GM18951 (cell line): ENCODE data around the gene PTPRB.

Source experiments
- POLR2A ChIP-seq: IDR thresholded peaks from 4 replicates; pipeline ENCODE4 v1.6.1; 2011; ENCODE audit warnings: mild to moderate bottlenecking; ENCODE audit not compliant: insufficient read length, insufficient read depth; ENCODE audit errors: extremely low read depth
- in situ Hi-C: fragments of 300-500 bp; cut with MboI; formaldehyde crosslinking; loops from one replicate; pipeline ENCODE4 v1.12.0; 2022; ENCODE audit warnings: low sequenced_read_pairs, mixed read lengths, inconsistent platforms; ENCODE audit not compliant: unreplicated experiment

PTPRB gene

DNA sequence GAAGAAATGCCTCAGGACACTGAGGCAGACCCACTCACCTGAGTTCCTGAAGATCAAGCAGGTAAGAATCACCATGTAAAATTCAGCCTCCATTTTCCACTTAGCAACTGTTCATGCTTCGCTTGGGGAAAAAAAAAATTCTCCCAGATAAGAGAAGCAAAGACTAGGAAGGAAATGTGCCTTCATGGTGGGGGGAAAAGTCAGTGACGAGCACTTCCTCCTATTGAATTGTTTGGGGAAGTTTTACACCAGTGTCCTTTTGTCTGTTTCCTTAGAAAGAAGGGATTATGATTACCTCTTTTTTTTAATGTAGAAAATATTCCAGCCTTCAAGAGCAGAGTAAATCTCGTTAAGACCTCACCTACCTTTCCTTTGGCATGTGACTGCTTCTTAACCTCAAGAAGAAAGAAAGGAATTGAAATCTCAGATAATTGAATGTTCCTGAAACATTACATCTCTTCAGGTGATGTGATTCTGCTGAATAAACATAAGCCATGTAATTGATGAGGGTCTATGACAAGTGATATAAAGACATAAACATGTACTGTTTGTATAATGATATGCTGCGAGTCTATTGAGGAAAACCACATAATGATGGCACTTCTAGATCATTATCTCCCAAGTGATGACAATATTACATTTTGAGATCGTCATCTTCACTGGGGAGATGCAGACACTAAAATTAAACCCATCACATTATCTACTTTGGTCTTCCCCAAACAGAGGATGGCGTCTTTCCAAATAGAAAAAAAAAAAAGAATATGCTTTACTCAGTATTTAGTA lies at the start of gene PTPRB:
Gene PTPRB (minus strand): TSS at position 127 of the 783 bp plus-strand sequence. CDS start 34 bp downstream, at position 93.
- in situ Hi-C loops, result no loop called here
- TF ChIP-seq POLR2A, result no peak

DNA sequence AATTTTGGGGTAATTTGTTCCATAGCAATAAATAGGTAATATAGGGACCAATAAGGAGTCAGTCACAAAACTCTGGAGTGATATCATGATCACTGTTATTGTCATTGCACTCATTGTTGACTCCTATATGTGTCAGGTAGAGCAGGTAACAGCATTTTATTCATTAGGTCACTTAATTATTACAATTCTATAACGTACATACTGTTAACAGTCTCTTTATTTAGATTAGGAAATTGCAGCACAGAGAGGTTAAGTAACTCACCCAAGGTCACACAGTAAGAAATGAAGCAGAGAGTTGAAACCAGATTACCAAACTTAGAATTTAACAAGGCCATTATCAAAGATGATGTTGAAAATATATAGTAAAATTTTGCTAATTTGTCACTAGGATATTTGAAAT lies 49.7 kb upstream of the PTPRB start:
- no peak for TF ChIP-seq POLR2A
- in situ Hi-C loops, result no loop called here

DNA sequence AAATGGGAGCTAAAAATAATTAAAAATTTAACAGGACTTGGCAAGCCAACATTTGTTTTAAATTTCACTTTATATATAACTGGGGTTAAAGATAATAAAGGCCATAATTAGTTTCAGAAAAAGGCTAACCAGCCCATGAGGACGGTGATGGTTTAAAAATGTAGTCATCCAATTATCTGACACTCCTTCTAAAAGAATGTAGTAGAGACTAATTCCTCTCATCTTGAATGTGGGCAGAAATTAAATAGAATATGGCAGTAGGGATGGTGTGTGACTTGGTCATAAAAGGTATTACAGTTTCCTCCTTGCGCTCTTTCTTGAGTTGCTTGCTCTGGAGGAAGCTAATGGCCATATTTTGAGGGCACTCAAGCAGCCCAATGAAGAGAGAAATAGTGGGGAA lies 49.1 kb upstream of the PTPRB start:
- TF ChIP-seq POLR2A, result no peak
- in situ Hi-C loops, result no loop called here

DNA sequence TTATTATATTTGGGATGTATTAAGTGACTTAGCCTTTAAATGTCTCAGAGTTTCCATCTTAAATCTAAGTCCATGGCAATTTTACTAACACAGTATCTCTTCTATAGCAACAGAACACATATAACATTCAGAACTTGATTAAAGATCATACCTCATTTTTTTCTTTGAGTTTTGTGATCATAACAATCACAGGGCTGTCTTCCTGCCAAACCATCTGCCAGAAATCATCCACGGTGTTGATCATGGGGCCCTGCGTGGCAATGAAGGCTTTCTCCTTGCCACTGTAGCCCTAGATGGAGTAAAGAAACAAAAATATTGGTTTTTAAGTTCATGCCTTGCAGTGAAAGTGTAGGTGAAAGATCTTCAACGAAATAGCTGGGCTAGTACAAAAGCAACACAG lies 46.7 kb upstream of the PTPRB start:
- in situ Hi-C loops, result no loop called here
- no peak for TF ChIP-seq POLR2A

DNA sequence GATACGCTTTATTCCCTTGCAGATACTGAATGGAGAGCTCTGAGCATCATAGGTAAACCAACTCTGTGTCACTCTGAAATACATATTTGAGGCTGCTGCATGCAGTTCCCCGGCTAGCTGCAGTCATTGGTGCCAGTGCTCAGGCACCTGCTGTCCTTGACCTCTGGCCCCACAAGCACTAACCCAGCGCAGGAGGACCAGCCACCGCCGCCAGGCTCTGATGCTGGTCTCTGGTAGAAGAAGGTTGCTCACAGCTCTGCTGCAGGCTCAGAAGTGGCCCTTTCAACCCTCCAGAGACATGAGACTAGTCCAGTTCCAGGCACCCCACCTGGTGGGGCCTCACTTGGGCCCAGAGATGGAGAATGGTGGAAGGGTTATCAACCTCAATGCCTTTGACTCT lies 34.5 kb upstream of the PTPRB start:
- in situ Hi-C loops, result no loop called here
- TF ChIP-seq POLR2A, result no peak

DNA sequence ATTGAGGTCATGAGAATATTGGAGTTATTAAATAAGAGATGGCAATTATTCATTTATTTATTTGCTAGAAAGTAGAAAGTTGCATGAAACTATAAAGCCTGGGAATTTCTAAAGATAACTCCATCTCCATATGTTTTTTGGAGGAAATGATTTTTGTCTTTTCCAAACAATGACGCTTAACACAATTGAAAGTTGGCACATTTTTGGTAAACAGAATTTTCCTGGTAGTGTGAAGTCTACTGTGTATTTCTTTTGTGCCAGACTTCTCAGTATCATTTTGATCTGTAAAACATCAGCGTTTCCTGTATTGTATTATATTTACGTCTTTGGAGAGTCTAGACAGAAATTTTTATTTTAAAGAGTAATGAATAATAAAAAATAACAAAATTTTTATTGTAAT lies 33.7 kb upstream of the PTPRB start:
- in situ Hi-C loops, result no loop called here
- no peak for TF ChIP-seq POLR2A

DNA sequence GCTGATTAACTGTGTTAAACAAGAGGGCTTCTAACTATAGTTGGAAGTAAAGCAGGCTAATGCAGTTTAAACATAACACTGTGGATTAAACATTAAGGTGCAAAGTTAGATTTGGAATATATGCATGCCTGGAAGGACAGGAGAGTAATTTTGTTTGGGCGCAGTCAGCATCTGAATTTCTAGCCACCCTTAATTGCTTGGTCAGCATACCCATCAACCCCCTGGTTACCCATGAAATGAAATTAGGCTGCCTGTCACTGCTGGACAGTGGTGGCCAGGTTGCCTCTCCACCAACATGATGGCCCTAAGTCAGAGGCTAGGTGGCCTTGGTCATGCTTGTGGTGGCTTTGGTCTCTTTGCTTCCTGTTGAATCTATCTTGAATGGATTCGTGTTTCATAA lies 30.0 kb upstream of the PTPRB start:
- TF ChIP-seq POLR2A, result no peak
- in situ Hi-C loops, result no loop called here

DNA sequence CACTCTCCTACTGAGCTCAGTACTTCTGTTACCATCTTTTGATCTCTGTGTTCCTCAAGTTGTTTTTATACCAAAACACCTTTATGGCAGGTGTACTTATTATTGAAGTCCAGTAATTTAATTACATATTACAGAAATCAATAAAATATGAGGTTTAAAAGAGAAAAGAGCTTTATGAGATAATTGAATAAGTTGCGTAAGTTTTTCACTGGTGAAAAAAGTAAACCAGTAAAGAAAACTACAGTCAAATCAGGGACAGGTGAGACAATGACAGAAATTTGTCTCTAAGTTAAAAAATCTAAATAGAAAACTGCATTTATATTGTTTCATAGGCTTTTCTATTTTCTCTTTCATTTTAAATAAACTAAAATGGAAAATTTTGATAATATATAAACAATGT lies 29.1 kb upstream of the PTPRB start:
- no peak for TF ChIP-seq POLR2A
- in situ Hi-C loops, result no loop called here

DNA sequence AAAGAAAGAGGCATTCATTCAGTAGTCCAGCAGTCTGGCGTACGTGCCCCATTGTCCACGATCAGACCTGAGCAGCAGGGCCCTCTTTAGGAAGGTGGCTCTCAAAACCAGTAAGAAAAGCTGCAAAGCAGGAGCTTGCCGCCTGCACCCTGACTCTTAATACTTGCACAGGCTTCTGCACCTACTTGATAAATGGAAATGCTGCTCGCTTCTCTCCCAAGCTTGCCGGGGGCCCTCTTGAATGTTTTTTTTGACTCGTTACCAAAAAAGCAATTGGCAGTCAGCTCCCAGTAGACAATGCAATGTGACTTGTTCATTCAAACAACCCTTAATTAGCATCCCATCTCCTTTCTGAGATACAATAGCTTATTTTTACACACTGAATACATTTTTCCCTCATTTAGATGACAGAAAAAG lies 27.2 kb upstream of the PTPRB start:
- in situ Hi-C loops, result no loop called here

DNA sequence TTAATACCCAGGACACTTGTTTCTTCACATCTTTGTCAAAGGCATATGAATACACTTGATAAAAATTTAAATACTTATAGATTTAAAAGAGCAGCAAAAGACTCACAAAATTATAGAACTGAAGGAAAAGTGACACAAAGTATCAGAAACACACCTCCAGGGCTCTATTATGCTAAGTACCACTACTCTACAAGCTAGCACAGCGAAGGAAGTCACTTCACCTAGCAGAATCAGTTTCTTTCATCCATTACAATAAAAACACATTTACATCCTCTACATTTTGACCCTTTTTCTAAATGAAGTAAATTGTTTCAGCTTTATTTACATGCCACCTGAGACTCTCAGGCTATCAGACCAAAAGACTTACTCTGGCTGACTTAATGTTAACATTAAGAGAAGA lies 26.6 kb upstream of the PTPRB start:
- TF ChIP-seq POLR2A, result no peak
- in situ Hi-C loops, result no loop called here

More for the DNA sequence above, 27.2 kb upstream of the PTPRB start:
- TF ChIP-seq POLR2A, result no peak

DNA sequence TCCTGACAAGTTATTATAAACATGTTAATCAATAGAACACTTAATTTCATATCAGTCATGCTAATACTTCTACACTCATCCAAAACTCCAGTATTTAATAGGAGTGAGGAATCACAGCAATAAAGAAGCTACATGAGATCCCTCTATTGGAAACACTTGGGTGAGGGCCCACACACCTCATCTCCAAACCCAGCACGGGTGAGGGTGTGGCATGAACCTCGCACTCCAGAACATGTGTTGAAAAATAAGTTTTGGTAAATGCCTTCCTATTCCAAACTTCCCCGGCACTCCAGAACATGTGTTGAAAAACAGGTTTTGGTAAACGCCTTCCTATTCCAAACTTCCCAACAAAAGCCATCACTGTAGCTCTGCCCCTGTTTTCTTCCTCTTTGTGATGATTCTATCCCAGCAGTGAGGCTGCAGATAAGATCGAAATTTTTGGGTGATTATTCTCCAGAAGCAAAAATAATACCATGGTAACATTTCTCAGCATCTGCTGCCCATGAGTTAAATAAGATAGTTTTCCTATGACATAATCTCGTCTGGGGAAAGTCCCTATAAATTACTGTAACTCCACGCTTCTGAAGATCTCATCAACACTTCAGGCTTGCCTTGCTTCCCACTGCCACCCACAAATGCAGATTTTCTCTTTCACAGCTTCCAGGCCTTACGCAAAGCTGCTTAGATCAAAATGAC lies 24.4 kb upstream of the PTPRB start:
- in situ Hi-C loops, result no loop called here
- TF ChIP-seq POLR2A, result no peak

DNA sequence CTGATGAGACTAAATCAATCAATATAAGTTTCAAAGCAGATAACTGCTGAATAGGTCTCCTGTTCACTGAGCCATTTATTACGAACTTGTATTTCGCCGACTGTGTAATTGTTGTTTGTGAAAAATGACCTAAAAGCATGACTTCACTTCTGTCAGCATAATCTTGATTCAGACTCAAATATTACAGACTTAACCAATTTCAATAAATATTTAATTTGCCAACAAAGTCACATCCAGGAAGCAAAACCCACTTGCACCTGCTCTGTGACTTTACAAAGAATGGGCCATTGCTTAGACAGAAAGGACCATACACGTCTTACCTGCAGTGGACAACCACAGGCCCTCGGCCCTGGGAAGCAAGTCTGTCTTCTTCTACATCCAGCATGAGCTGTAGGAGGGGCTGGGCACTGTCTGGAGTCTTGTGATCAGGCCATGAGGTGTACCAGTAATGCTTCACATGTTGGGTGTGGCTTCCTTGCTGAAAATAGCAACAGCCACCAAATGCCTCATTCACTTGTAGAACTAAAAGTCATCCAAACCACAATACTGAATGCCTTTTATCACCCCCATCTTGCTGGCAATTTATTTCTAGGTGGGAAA lies 23.5 kb upstream of the PTPRB start:
- in situ Hi-C loops, result no loop called here
- no peak for TF ChIP-seq POLR2A

DNA sequence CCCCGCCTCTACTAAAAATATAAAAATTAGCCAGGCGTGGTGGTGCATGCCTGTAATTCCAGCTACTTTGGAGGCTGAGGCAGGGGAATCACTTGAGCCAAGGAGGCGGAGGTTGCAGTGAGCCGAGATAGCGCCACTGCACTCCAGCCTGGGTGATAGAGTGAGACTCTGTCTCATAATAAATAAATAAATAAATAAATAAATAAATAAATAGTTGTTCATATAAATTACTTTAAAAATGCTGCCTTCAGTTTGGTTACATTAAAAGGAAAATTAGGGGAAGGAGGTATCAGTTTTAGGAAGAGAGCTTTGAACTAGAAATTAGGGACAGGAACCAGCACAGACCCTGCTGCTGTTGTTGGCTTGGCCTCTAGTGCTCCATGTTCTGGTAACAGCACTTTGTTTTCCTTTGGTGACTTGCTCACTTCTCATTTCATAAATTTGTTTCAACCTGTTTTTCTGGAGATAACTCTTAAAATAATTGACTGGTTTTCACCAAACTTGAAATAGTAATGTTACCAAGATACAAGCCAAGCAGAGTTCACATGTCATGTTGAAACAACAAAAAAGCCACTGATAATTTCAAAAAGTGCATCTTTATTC lies 22.9 kb upstream of the PTPRB start:
- TF ChIP-seq POLR2A, result no peak
- in situ Hi-C loops, result no loop called here
